GM12865 (cell line): ENCODE measurements around the gene GGT1.
A peak's percentile ranks its signal among the peaks of the same experiment; 100 is the strongest.
"Not testable (repeated sequence)": the region's sequence is repeated elsewhere in the genome, so short reads cannot be mapped to it uniquely, and the experiment has no call there.

Source experiments
- DNase-seq: peaks from one replicate; pipeline ENCODE4 v3.0.0; 2010; ENCODE audit warnings: low read depth
- H3K4me3 ChIP-seq: 2 replicates; pipeline ENCODE4 v1.5.1; 2011; ENCODE audit warnings: mild to moderate bottlenecking, low read depth, low read length, control low read depth
- CTCF ChIP-seq: IDR thresholded peaks from 2 replicates; pipeline ENCODE4 v1.5.1; 2011; ENCODE audit warnings: low read length, control low read depth, low read depth, inconsistent platforms; ENCODE audit not compliant: insufficient read depth; ENCODE audit errors: missing control alignments

GGT1 gene

GRCh38 chr22:24588757-24589481 is 14.1 kb upstream of the GGT1 start:
- H3K4me3 ChIP-seq: no peak overlapping the region
- DNase-seq: no peak
- TF ChIP-seq CTCF: no peak

- TF ChIP-seq CTCF: no peak
- no peak for DNase-seq
- no peak overlapping the region for H3K4me3 ChIP-seq
Observed at GRCh38 chr22:24589518-24590030, 13.4 kb upstream of the GGT1 start.

- no peak for DNase-seq
- no peak overlapping the region for H3K4me3 ChIP-seq
- no peak for TF ChIP-seq CTCF
Observed at GRCh38 chr22:24590596-24591173, 12.3 kb upstream of the GGT1 start.

GRCh38 chr22:24591286-24591830 is 11.6 kb upstream of the GGT1 start:
- H3K4me3 ChIP-seq: no peak overlapping the region
- no peak for DNase-seq
- no peak for TF ChIP-seq CTCF

- peak; percentile 18 for DNase-seq
- no peak for TF ChIP-seq CTCF
Observed at GRCh38 chr22:24592058-24592850, 10.7 kb upstream of the GGT1 start.

GRCh38 chr22:24592851-24593558 is 10.0 kb upstream of the GGT1 start, which contains the start of gene LRRC75B:
Gene LRRC75B (minus strand): TSS chr22:24593073. CDS start chr22:24593039, 34 bp downstream.
- H3K4me3 ChIP-seq: peak within 1 kb of the TSS; percentile 51
- DNase-seq: peak; percentile 67
- no peak for TF ChIP-seq CTCF

More at GRCh38 chr22:24592058-24592850, 10.7 kb upstream of the GGT1 start:
- peak overlapping the region; percentile 51 for H3K4me3 ChIP-seq

GRCh38 chr22:24593559-24593835 is 9.5 kb upstream of the GGT1 start:
- DNase-seq: not testable (repeated sequence)
- H3K4me3 ChIP-seq: peak overlapping the region; percentile 49; the same call in 1 of the 2 replicates
